ENCODE measurements around the gene SNX30. TPM values are rescaled to one million over a fixed set of nuclear protein-coding genes. Genes with fewer than 3 reads are reported as not detected.

SNX30 gene
- 10.6 and 19.3 TPM in 2 replicates for total RNA-seq

GRCh38 chr9:112750016-112750763, at the start of gene SNX30:
TSS of gene SNX30 (plus strand) at chr9:112750760. CDS start at chr9:112751002, 242 bp downstream.

GRCh38 chr9:112717661-112718331, 32.8 kb upstream of the SNX30 start, which contains the start of gene INIP:
TSS of gene INIP (minus strand) at chr9:112718117. CDS start at chr9:112716485, 1,632 bp downstream.

GRCh38 chr9:112890106-112891081, 139.8 kb downstream of the SNX30 start, which contains the start of gene SLC46A2:
TSS of gene SLC46A2 (minus strand) at chr9:112890876. CDS start at chr9:112890681, 195 bp downstream.

Other genes starting within 250 kb of the SNX30 start
- 17.8 and 18.8 TPM in 2 replicates for gene INIP, start 32.6 kb upstream of the SNX30 start, total RNA-seq
- not detected in 2 replicates for gene SLC46A2, start 140.1 kb downstream of the SNX30 start, total RNA-seq